HS-27A (cell line): Measurements from ENCODE around the gene CD53.

ENCODE experiments used
- DNase-seq: peaks from one replicate; pipeline ENCODE4 v3.0.0-alpha.2; 2012; ENCODE audit warnings: low read depth, missing footprints

CD53 gene

DNA sequence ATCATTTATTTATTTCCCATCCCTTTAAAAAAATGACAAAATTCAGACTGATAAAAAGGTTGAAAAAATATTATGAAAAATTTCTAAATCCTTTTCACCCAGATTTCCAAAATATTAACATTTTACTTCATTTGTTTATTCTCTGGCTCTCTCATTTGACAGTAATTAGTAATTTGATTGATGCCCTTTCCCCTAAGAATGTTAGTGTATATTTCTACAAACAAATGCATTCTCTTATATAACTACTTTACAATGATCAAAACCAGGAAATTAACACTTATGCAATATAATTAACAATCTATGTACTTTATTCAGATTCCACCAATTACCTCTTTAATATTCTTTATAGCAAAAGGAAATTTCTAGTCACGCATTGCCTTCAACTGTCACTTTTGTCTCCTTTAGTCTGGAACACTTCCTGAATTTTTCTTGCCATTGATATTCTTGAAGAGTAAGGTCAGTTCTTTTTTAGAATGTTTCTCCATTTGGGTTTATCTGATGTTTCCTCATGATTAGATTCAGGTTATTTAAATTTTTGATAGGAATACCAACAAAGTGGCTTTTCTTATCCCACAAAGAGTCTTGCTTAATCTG is 3.9 kb downstream of the CD53 start:
- DNase-seq: no peak

DNA sequence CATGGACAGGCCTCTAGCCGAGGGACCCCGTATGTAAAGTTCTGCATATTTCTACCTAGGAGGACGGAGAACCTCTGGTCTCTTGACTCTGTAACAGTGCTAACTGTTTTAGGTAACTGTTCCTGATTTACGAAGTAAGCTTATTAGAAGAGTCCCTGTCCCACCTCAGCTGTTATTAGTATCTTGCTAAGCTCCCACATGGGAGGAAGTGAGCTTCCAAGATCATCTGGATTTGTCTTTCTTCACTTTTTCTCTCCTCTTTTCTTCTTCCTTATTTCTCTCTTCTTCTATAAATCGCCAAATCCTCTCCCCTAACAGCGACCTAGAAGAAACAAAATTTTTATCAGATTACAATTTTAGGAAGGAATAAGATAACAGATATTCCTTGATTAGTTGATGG is 4.4 kb downstream of the CD53 start:
- DNase-seq: no peak

DNA sequence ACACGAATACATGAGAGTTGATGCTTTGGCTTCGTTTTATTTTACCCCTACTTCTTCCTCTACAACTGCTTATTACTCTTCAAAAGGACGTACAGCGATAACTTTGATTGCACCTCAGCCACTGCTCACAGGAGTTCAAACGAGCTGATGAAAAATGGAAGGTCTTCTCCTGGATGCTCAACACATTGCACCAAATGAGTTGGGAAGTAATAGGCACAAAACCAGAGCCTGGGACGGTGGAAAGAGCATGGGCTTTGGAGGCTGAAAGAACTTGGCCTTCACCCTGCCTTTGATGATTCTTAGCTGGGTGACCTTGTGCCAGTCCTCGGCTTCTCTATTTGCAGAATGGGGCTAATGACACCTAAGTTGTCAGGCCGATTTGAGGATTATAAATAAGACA is 4.8 kb downstream of the CD53 start:
- DNase-seq: no peak

DNA sequence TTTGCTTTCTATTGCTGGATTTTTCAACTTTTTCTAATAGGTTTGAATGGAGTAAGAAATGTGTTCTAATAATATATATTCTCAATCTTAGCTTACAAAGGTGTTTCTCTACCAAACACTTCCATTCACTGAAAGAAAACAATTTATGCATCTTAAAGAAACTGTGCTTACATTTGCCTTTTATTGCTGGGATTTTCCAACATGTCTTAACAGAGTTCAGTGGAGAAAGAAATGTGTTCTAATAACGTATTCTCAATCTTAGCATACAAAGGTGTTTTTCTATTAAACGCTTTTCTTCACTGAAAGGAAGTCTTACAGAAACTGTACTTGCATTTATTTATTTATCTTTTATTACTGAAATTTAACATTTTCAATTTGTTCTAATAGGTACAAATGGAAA is 5.6 kb downstream of the CD53 start:
- DNase-seq: no peak

DNA sequence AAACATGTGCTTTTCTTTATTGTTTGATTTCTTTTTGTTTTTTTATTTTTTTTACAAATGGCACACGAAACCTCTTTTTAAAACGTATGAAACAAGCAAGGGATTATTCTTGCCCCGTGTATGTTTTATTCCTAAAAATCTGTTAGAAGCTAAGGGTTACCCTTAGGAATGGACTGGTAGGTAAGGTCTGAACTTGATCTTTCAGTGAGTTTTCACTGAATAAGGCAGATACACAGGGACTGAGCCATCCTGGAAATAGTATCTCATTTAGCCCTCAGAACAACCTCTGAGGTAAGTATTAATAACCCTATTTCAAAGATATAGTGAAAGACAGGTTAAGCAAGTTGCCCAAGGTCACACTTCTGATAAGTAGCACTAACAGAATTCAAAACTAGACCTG is 6.0 kb downstream of the CD53 start:
- DNase-seq: no peak

DNA sequence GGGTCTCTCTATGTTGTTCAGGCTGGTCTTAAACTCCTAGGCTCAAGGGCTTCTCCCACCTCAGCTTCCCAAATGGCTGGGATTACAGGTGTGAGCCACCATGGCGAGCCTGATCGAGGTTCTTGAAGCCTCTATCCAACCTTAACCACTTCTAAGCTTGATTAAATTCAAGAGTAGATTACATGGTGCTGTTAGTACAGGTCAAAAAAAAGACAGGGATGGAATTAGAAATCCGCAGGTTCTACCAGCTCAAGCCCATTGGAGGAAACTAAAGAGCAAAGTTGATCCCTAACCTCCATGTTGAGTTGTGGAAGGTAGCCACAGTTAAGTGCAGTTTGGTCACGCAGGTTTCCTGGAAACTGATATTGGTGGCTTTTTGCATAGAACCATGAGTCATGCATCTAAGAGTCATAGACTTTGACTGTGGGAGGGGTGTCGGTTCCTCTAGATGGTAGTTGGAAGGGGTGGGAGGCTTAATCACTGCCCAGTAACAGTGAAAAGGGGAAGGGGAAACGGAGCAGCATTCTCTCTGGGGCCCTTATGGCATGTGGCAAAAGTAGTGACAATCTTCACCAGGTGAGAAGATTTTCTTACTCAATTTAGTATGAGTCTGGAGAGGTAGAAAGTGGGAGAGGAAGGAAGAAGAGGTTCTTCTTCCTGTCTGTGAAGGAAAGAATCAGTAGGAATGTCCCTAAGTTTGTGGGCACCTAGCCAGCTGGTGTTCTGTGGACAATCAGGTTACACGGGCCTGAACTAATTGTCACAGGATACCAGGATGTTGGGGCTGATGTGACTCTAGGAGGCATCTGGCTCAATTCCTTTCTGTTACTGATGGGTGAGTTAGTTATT is 7.0 kb downstream of the CD53 start:
- no peak for DNase-seq

DNA sequence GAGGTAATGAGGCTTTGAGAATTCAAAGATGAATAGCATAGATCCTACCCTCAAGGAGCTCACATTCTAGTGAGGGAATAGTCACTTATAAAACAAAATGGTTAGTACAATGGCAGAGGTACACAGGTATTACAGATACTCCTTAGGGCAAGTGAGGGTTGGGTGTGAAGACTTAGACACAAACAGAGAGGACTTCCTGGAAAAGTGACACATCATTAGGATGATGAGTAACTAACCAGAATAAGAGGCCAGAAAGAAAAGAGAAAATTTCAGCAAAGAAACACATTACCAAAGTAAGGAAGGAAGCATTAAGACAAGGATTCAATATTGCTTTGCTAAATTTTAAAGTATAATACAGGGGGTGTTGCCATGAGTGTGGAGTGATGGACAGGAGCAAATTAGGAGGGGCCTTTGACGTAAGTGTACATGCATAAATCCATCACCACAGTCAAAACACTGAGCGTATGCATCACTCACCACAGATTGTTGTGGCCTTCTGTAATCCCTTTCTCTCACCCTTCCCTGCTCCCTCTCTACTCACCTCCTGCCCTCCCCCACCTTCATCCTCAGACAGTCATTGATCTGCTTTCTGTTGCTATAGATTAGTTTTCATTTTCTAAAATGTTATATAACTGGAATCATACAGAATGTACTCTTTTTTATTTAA is 7.9 kb downstream of the CD53 start:
- no peak for DNase-seq

DNA sequence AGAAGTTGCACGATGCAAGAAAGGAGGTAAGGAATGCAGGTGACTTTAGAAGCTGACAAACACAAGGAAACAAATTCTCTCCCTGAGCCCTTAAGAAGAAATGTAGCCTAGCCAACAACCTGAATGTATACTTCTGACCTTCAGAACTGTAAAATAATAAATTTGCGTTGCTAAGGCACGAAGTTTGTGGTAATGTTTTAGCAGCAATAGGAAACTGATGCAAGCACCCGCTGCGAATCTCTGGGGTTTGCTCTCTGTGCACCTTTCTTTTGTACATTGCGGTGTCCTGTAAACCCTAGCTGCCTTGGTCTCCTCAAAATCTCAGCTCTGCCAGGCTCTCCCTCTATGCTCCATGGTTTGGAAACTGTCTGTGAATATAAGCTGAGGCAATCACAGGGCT is 15.1 kb downstream of the CD53 start:
- no peak for DNase-seq

DNA sequence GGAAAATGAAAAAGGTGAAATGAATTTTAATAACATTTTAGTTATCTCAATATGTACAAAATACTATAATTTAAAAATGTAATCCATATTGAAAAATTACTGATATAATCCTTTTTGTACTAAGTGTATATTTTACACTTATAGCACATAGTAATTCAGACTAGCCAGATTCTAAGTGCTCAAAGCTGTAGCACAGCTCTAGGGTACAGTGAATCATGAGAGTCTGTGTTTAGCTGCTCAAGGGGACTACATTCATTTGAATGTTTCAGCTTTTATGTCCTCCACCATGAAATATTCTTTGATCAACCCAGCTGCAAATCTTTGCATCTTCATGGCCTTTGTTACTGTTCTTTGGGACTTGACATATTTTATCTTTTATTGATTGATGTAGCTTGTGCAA is 15.7 kb downstream of the CD53 start:
- no peak for DNase-seq

DNA sequence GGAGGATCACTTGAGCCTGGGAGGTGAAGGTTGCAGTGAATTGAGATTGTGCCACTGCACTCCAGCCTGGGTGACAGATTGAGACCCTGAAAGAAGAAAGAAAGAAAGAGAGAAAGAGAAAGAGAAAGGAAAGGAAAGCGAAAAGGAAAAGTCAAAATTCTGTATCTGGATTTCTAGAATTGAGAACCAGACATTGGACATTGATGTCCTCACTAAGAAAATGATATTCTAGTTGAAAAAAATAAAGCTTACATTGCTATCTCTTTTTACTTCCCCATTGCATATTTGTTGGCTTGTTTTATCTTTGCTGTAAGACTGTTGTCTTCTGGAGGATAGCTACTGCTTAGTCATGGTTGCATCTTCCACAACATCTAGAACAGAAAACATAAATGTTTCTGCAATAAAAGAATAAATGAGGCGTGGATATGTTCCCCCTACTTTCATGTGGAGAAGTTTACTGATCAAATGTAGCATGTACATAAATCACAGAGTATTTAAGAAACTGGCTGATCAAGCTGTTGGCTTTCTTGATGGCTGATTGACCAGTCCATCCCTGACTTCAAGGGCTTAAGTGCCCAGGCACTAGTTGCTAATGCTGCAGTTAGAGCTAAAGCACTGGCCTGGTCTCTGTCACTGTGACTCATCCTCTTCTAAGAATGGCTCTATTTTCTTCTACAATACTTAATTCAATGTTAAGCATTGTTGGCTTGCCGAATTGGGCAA is 17.7 kb downstream of the CD53 start:
- no peak for DNase-seq

DNA sequence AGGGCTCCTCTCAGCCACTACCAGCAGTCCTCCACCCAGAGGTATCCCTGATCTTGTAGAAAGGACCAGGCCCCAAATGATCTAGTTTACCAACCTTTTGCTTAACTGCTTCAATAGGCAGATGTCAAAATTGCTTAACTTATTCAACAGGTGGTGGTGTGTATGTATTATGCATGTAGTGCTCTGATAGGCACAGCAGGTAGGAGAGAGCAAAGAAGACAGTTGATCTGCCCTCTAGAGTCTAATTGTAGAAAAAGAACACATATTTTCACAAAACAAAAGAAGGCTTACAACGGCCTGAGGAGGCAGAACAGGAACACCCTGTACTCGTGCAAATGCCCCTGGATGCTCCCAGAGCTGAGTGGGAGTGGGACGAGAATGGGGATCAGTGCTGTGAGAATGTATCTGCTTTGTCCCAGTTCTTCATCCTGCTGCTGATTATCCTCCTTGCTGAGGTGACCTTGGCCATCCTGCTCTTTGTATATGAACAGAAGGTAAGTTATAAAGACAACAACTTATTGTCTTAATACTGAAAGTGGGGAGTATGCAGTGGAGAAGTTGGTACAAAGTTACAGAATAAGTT is 21.1 kb downstream of the CD53 start:
- no peak for DNase-seq

DNA sequence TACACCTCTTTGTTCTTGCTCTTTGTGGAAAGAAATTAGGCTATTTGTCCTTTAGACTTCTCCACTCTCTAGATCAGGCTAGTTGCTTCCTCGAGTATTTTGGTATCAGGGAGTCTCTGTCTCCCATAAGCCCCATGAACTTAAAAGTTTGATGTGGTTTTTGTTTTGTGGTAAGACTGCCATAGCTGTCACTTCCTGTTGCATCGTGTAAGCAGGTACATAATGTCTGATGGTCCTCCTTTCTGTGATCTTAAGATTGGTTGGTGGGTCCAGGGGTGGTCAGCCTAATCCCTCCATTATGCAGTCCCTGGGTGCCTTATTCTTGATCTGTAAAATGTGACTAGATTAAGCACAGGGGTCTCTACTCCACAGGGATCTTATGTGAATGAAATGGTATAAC is 23.1 kb downstream of the CD53 start:
- DNase-seq: no peak

DNA sequence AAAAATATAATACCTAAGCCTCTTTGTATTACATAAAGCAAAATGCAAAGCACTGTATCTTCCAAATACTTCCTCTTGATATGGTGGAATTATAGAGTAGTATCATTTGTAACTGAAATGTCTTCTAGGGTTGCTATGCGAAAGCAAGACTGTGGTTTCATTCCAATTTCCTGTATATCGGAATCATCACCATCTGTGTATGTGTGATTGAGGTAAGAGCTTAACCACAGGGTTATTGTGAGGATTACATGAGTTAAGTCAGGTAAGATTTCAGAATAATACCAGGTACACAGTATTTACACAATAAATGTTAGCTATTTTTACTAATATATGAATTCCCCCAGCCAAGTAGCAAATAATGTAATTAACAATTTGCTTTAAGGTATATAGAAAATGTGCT is 24.7 kb downstream of the CD53 start:
- DNase-seq: no peak

DNA sequence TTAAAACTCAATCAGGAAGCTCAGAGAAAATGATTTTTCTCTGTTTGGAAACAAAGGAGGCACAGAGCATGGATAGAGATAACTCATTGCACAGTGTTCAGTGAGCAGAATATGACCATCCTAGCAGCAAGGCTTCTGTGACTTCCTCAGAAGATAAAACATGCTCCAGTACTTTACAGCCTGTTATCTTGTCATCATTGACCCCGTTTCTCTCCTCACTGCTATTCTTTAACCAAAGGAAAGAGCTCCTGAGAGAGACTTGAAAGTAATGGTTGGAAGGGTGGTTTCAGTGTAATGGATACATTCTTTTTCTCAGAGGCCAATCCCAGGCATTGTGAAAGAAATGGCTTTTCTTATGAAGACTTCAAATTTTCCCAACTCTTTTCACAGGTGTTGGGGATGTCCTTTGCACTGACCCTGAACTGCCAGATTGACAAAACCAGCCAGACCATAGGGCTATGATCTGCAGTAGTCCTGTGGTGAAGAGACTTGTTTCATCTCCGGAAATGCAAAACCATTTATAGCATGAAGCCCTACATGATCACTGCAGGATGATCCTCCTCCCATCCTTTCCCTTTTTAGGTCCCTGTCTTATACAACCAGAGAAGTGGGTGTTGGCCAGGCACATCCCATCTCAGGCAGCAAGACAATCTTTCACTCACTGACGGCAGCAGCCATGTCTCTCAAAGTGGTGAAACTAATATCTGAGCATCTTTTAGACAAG is 25.9 kb downstream of the CD53 start:
- no peak for DNase-seq

DNA sequence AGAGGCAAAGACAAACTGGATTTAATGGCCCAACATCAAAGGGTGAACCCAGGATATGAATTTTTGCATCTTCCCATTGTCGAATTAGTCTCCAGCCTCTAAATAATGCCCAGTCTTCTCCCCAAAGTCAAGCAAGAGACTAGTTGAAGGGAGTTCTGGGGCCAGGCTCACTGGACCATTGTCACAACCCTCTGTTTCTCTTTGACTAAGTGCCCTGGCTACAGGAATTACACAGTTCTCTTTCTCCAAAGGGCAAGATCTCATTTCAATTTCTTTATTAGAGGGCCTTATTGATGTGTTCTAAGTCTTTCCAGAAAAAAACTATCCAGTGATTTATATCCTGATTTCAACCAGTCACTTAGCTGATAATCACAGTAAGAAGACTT is 26.5 kb downstream of the CD53 start:
- no peak for DNase-seq

DNA sequence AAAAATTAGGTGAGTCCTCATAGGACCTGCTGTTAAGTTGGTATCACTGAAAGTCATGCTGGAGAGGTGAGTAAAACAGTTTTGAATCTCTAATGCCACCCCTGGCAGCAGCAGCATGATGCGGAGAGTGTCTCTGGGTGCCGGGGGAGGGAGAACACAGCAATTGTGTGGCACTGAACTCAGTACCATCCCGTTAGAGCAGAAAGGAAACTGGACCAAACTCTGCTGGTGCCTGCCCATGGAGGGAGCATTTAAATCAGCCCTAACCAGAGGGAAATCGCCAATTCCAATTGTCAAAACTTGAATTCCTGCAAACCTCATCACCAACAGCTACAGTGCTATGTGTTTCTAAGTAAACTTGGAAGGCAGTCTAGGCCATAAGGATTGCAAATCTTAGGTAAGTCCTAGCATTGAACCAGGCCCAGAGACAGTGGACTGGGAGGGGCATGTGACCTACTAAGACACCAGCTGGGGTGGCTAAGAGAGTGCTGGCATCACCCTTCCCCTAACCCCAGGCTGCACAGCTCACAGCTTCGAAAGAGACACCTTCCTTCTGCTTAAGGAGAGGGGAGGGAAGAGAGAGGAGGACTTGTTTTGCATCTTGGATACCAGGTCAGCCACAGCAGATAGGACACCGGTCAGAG is 30.0 kb downstream of the CD53 start:
- DNase-seq: no peak

DNA sequence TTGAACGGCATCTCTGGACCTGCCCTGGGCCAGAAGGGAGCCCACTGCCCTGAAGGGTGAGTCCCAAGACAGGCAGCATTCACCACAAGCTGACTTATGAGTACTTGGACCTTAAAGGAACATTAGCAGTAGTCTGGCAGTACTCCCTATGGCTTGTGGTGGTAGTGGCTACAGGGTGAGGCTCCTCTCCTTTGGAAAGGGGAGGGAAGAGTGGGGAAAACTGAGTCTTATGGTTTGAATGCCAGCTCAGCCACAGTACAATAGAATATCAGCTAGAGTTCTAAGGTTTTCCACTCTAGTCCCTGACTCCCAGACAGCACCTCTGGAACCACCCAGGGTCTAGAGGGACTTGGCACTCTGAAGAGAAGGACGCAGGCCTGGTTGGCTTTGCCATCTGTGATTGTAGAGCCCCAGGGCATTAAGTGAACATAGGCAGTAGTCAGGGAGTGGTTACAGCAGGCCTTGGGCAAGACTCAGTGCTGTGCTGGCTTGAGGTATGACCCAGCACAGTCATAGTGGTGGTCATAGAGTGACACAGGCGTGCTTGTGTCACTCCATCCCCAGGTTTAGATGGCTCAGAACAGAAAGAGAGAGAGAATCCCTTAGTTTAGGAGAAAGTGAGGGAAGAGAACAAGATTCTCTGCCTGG is 31.0 kb downstream of the CD53 start:
- DNase-seq: no peak

DNA sequence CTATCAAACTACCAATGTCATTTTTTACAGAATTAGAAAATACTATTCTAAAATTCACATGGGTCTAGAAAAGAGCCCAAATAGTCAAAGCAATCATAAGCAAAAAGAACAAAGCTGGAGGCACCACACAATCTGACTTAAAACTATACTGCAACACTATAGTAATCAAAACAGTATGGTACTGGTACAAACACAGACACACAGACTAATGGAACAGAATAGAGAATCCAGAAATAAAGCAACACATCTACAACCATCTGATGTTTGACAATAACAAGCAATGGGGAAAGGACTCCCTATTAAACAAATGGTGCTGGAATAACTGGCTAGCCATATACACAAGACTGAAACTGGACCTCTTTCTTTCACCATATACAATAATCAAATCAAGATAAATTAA is 39.8 kb downstream of the CD53 start:
- no peak for DNase-seq

DNA sequence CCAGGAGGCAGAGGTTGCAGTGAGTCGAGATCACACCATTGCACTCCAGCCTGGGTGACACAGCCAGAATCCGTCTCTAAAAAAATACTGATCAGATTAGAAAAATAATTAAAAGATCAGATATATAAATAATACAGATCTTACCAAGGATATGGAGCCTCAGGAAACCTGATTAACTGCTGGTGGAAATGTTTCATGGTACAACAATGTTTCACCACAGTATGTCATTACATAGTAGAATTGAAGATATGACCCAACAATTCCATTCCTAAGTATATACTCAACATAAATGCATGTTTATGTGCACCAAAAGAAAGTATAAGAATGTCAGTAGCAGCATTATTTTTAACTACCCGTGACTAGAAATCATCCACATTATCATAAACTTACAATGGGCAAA is 41.7 kb downstream of the CD53 start:
- DNase-seq: no peak

DNA sequence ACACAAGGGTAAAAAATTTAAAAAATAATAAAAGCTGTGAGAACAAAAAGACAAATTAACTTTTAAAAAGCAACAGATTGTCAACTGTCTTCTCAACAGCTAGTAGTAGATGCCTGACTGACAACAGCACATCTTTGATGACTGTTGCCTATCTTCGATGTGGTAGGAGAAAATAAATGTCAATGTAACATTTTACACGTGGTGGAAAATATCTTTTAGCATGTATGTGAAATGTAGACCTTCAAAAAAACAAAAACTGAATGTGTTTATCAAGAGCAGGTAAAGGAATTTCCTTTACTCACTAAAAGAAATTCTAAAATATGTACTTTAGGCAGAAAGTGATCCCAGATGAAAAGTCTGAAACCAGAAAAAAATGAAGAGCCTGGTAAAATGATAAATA is 42.9 kb downstream of the CD53 start:
- DNase-seq: no peak

DNA sequence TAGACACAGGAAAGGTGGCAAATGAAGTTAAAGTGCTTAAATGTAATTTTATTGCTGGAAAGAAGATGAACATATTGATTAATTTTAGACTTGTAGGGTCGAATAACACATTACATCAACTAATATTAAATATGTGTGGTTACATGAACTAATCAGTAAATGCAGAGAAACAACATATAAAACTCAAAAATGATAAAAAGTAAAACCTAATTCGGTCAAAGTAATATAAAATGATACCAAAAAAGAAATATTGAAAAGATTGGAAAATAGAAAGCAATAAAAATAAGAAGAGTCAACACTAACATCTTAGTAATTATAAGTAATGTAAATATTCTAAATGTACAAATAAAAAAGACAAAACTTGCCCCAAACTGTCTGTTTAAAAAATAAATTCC is 43.3 kb downstream of the CD53 start:
- DNase-seq: no peak
